Right lobe of liver (tissue), 6 donors: ENCODE measurements around the gene NEURL3. TPM values are rescaled to one million over a fixed set of nuclear protein-coding genes. Genes with fewer than 3 reads are reported as not detected.
A peak's percentile ranks its signal among the peaks of the same experiment; 100 is the strongest.

Experiments
- ATAC-seq, 4 donors: fragments of 200-7000 bp; cut with Tn5 transposase; one replicate each; pipeline ENCODE4 v1.9.1; 2020; ENCODE audit warnings: mild to moderate bottlenecking in 4 of 4, moderate library complexity in 4 of 4
- DNase-seq, 3 donors: peaks; one replicate each; pipeline ENCODE4 v3.0.0-alpha.2; 2020
- H3K27ac ChIP-seq, 3 donors: fragments of 200-600 bp; one replicate each; pipeline ENCODE4 v1.8.0; 2022
- H3K27me3 ChIP-seq, 2 donors: fragments of 200-600 bp; one replicate each; pipeline ENCODE4 v1.8.0; 2022
- H3K36me3 ChIP-seq, 4 donors: fragments of 200-600 bp; sonication (generic) in 1 of 4; one replicate each; pipeline versions ENCODE4 v1.5.1 to v1.8.0; 2017 to 2022; ENCODE audit warnings: control low read depth in 1 of 4
- H3K4me1 ChIP-seq, 4 donors: fragments of 200-600 bp; sonication (generic) in 1 of 4; one replicate each; pipeline versions ENCODE4 v1.5.1 to v1.8.0; 2017 to 2022; ENCODE audit warnings: control low read depth in 1 of 4
- H3K4me3 ChIP-seq, 3 donors: fragments of 200-600 bp; one replicate each; pipeline ENCODE4 v1.8.0; 2022
- H3K9me3 ChIP-seq, 4 donors: fragments of 200-600 bp; sonication (generic) in 1 of 4; one replicate each; pipeline versions ENCODE4 v1.5.1 to v1.8.0; 2017 to 2022; ENCODE audit warnings: control low read depth in 1 of 4
- CTCF ChIP-seq, 4 donors: fragments of 200-600 bp in 3 of 4; fragments of 450-650 bp in 1 of 4; IDR thresholded peaks; one replicate each; pipeline versions ENCODE4 v1.5.1 to v1.8.0; 2016 to 2022; ENCODE audit warnings: antibody characterized with exemption in 4 of 4, mild to moderate bottlenecking in 2 of 4
- POLR2A ChIP-seq: fragments of 450-650 bp; IDR thresholded peaks from one replicate; pipeline ENCODE4 v1.6.1; 2017; ENCODE audit warnings: antibody characterized with exemption, mild to moderate bottlenecking
- WGBS: methylation state at CpG from one replicate; pipeline ENCODE4 v1.1.6; 2018; ENCODE audit warnings: low coverage, low lambda C conversion rate; ENCODE audit not compliant: insufficient coverage; ENCODE audit errors: missing lambda C conversion rate; 5-methylcytosine and 5-hydroxymethylcytosine counted together
- intact Hi-C, 2 donors: fragments of 100-400 bp; cut with DNase I; formaldehyde crosslinking; loops; one replicate each; pipeline versions ENCODE4 v1.11.2 to v1.14.1; 2022
- total RNA-seq, 6 experiments: library from RNA; depleted of rRNA in 2 of 6; stranded (reverse); fragments of >200 nt in 2 of 6; fragmentation: NEBNext Ultra II Directional in 3 of 6; extraction: Animal tissue kit (Norgen Biotek cat#: 25700) in 3 of 6; gene quantifications; one replicate each; pipeline versions ENCODE4 v1.1.0 to v1.2.4, GENCODE V29; 2016 to 2023
- donor health status: DM: no; HTN: yes; CAD: no.
- donor health status: DM: no; HTN: no; CAD: no.
- donor health status: DM: no; HTN: no; CAD: no.
- donor health status: DM: no; HTN: yes; CAD: no.
- donor health status: DM: no; HTN: yes; CAD: no.

NEURL3 gene
- total RNA-seq, 6 experiments from 2014 or later, result 0.23 to 3.0 (median 1.4) TPM

- intact Hi-C loops, result no loop called here
- peak in 1 of 3 donors; percentile 12 for DNase-seq
- H3K36me3 ChIP-seq, result no peaks in the 10 kb centered on the region
- H3K27me3 ChIP-seq, result no peaks in the 10 kb centered on the region
- H3K4me3 ChIP-seq, result no peak overlapping the region
- H3K27ac ChIP-seq, result no peak overlapping the region
- no peak for TF ChIP-seq CTCF (IDR thresholded peaks at IDR 0.05)
- no peak for TF ChIP-seq POLR2A
- peaks cover 0 to 5% (median 0%) of the 10 kb centered on the region in 4 donors for H3K4me1 ChIP-seq
- ATAC-seq, result no peak
- 48% methylated on average over 3 of the region's 5 CpGs for WGBS
- no peaks in the 10 kb centered on the region for H3K9me3 ChIP-seq
Observed at GRCh38 chr2:96534701-96535181, 29.6 kb upstream of the NEURL3 start.

- Histone ChIP-seq H3K27me3 (no peaks in the 10 kb centered on the region), H3K4me1 (peaks cover 0 to 5% (median 0%) of the 10 kb centered on the region in 4 donors), H3K4me3 (no peak overlapping the region), H3K9me3 (no peaks in the 10 kb centered on the region), H3K27ac (peak overlapping the region in 1 of 3 donors; percentile 55), H3K36me3 (no peaks in the 10 kb centered on the region)
- DNase-seq (no peak), ATAC-seq (no peak)
- TF ChIP-seq POLR2A (no peak), CTCF (IDR thresholded peaks at IDR 0.05) (no peak)
- intact Hi-C loops, result no loop called here
- 69% methylated on average over 4 of the region's 4 CpGs for WGBS
Observed at GRCh38 chr2:96534141-96534540, 29.0 kb upstream of the NEURL3 start.

GRCh38 chr2:96533292-96534073 lies 28.3 kb upstream of the NEURL3 start:
- 54% methylated on average over 6 of the region's 8 CpGs for WGBS
- H3K27me3 ChIP-seq, result no peaks in the 10 kb centered on the region
- no peaks in the 10 kb centered on the region for H3K36me3 ChIP-seq
- no peak for TF ChIP-seq POLR2A
- no peak for TF ChIP-seq CTCF (IDR thresholded peaks at IDR 0.05)
- DNase-seq, result peak in 1 of 3 donors; percentile 61
- H3K27ac ChIP-seq, result peak overlapping the region in 2 of 3 donors; percentile 55 to 71
- H3K4me3 ChIP-seq, result no peak overlapping the region
- intact Hi-C loops, result no loop called here
- no peak for ATAC-seq
- peaks cover 0 to 5% (median 0%) of the 10 kb centered on the region in 4 donors for H3K4me1 ChIP-seq
- H3K9me3 ChIP-seq, result no peaks in the 10 kb centered on the region

GRCh38 chr2:96532641-96533291 lies 27.6 kb upstream of the NEURL3 start:
- intact Hi-C loops, result no loop called here
- Histone ChIP-seq H3K9me3 (no peaks in the 10 kb centered on the region), H3K4me3 (no peak overlapping the region), H3K36me3 (no peaks in the 10 kb centered on the region), H3K27ac (peak overlapping the region in 2 of 3 donors; percentile 55 to 71), H3K4me1 (peaks cover 0 to 5% (median 0%) of the 10 kb centered on the region in 4 donors), H3K27me3 (no peaks in the 10 kb centered on the region)
- WGBS, result 100% methylated on average over 1 of the region's 7 CpGs
- peak in 2 of 3 donors; percentile 7 to 11 for DNase-seq
- no peak for TF ChIP-seq CTCF (IDR thresholded peaks at IDR 0.05)
- no peak for TF ChIP-seq POLR2A
- no peak for ATAC-seq
